ENCODE measurements around the gene POLR2A. TPM values are rescaled to one million over a fixed set of nuclear protein-coding genes. Genes with fewer than 3 reads are reported as not detected.

Gene POLR2A
- total RNA-seq, 2 experiments from 2014 or later: 84.2 to 264 TPM

GRCh38 chr17:7439462-7440112 lies 44.6 kb upstream of the POLR2A start, which contains the start of gene FGF11:
TSS of gene FGF11 (plus strand) at chr17:7439512. CDS start at chr17:7439621, 109 bp downstream.
- Histone ChIP-seq H3K4me1 (ENCODE audit: insufficient read depth, low read length, poor library complexity, severe bottlenecking) (peaks cover 40% of the 10 kb centered on the region), H3K9me2 (ENCODE audit: insufficient read depth, low read length) (no peaks in the 10 kb centered on the region), H3K4me2 (ENCODE audit: low read length) (peak within 1 kb of the TSS; percentile 99), H3K27ac (ENCODE audit: low read depth, low read length, poor library complexity, severe bottlenecking) (no peak within 1 kb of the TSS), H3K4me3 (ENCODE audit: low read depth, low read length, poor library complexity, severe bottlenecking) (peak within 1 kb of the TSS; percentile 63), H4K20me1 (ENCODE audit: insufficient read depth, low read length) (no peaks in the 10 kb centered on the region), H3K36me3 (ENCODE audit: insufficient read depth, low read length) (no peaks in the 10 kb centered on the region), H3K9me3 (ENCODE audit: low read length) (no peaks in the 10 kb centered on the region), H2AFZ (ENCODE audit: low read length) (peak within 1 kb of the TSS; percentile 39; the same call in 1 of the 2 replicates), H3K79me2 (ENCODE audit: insufficient read depth, low read depth, low read length) (peaks cover 4% of the 10 kb centered on the region; the same call in 1 of the 2 replicates)
- ChIA-PET POLR2A (interaction anchor here (0.9 to 1.8 kb wide), 2 partner anchors 12 kb away, joined by 5 read pairs; no protein-coding TSS in a partner anchor), CTCF (ENCODE audit: unreplicated experiment) (interaction anchor here (0.6 kb wide), 1 partner anchor 313 kb away, joined by 3 read pairs; no protein-coding TSS in a partner anchor)
- TF ChIP-seq EZH2phosphoT487 (IDR thresholded peaks at IDR 0.05; ENCODE audit: borderline replicate concordance, low read depth, low read length) (no peak), CTCF (conservative IDR thresholded peaks at IDR 0.05; ENCODE audit: low read length) (no peak)
- DNase-seq (ENCODE audit: low spot score): no peak
- no TSS peak for BruUV-seq (replicated peaks)
- intact Hi-C loops (cut with micrococcal nuclease; ENCODE audit: unreplicated experiment): loop anchor here (5.0 kb wide), 1 partner anchor 402 kb away; the partner anchor contains the start of gene SLC16A13

DNA sequence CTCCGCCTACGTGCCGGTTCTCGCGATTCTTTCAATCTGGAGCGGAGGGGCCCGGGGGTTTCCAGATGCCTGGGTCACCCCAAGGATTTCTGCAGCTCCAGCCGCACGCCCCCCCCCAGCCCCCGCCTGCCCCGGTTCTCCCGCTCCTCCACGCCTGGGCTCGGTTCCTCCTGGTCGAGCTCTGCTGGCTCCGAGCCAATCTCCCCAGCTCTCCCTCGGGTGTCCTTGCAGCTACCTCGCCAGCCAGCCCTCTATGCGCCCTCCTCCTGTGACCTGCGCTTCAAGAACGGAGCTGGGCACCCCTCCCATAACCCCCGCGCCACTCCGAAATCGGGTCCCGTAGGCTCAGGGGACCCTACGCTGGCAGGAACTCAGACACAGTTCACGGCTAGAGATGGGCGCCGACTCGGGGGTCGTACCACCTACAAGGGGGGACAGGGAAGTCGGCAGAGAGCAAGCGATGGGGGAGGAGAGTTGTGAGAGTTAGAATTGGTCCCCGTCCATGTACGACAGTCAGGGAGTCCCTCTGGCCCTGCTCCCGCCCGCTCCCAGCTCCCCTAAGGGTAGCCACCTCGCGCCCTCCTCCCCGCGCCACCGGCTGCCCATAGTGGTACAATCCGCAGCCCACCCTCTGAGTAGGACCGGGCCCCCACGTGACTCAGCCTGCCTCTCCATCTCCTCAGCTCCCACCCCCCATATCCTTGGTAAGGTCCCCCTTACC lies 43.9 kb upstream of the POLR2A start:
- peaks cover 40% of the 10 kb centered on the region for H3K4me1 ChIP-seq (ENCODE audit: insufficient read depth, low read length, poor library complexity, severe bottlenecking)
- no peaks in the 10 kb centered on the region for H3K9me3 ChIP-seq (ENCODE audit: low read length)
- ChIA-PET CTCF (ENCODE audit: unreplicated experiment) (interaction anchor here (0.6 kb wide), 1 partner anchor 313 kb away, joined by 3 read pairs; no protein-coding TSS in a partner anchor), POLR2A (interaction anchor here (0.9 to 1.8 kb wide), 2 partner anchors 12 to 13 kb away, joined by 5 read pairs; no protein-coding TSS in a partner anchor)
- H3K9me2 ChIP-seq (ENCODE audit: insufficient read depth, low read length): no peaks in the 10 kb centered on the region
- peak; percentile 58 for DNase-seq (ENCODE audit: low spot score)
- intact Hi-C loops (cut with micrococcal nuclease; ENCODE audit: unreplicated experiment): no loop called here
- TF ChIP-seq CTCF (conservative IDR thresholded peaks at IDR 0.05; ENCODE audit: low read length) (no peak), EZH2phosphoT487 (IDR thresholded peaks at IDR 0.05; ENCODE audit: borderline replicate concordance, low read depth, low read length) (no peak)
- peak overlapping the region; percentile 63 for H3K4me3 ChIP-seq (ENCODE audit: low read depth, low read length, poor library complexity, severe bottlenecking)
- no peak overlapping the region for H3K27ac ChIP-seq (ENCODE audit: low read depth, low read length, poor library complexity, severe bottlenecking)
- H4K20me1 ChIP-seq (ENCODE audit: insufficient read depth, low read length): no peaks in the 10 kb centered on the region
- peaks cover 4% of the 10 kb centered on the region; the same call in 1 of the 2 replicates for H3K79me2 ChIP-seq (ENCODE audit: insufficient read depth, low read depth, low read length)
- peak overlapping the region; percentile 99 for H3K4me2 ChIP-seq (ENCODE audit: low read length)
- H2AFZ ChIP-seq (ENCODE audit: low read length): peak overlapping the region; percentile 39; the same call in 1 of the 2 replicates
- H3K36me3 ChIP-seq (ENCODE audit: insufficient read depth, low read length): no peaks in the 10 kb centered on the region
- BruUV-seq (replicated peaks): no TSS peak
